EL (cell line): ENCODE measurements around the gene CDAN1.
A peak's percentile ranks its signal among the peaks of the same experiment; 100 is the strongest.

Source experiments
- DNase-seq: peaks from one replicate; pipeline ENCODE4 v3.0.0-alpha.2; 2016

Gene CDAN1

DNA sequence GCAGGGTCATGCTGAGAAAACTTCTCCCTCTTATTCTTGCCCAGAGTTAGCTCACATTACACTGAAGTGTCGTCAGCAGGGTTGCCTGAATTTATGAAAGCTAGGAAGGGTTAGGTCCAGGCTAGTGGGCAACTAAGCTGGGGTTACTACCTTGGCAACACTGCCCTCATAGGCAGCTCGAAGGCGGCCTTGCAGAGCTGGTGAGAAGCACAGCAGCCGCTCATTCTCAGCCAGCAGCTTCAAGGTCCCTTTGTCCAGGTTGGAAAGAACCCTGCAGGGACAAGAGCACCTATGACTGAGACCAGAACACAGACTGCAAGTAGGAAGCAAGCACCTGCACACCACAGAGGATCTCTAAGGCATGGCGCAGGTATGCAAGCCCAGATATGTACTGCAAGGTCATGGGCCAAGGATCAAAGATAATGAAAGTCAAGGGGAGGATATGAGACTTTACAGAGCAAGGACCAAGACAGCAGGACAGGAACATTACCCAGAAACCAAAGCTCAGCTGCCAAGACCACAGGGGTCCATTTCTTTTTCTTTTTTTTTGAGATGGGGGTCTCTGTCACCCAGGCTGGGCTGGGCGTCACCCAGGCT lies 2.8 kb downstream of the CDAN1 start:
- DNase-seq: no peak

DNA sequence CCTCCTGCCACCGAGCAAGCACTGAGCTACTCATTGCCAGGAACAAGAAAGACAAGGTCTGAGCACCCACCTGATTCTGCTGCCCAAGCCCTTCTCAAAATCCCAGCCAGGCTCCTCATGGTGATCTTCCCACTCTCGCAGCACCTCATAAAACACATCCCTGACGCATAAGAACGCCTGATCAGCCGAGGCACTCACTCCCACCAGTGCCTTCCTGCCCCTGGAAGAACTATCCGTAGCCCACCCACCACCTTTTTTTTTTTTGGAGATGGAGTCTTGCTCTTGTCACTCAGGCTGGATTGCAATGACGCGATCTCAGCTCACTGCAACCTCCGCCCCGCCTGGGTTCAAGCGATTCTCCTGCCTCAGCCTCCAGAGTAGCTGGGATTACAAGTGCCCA lies 3.9 kb downstream of the CDAN1 start:
- no peak for DNase-seq

DNA sequence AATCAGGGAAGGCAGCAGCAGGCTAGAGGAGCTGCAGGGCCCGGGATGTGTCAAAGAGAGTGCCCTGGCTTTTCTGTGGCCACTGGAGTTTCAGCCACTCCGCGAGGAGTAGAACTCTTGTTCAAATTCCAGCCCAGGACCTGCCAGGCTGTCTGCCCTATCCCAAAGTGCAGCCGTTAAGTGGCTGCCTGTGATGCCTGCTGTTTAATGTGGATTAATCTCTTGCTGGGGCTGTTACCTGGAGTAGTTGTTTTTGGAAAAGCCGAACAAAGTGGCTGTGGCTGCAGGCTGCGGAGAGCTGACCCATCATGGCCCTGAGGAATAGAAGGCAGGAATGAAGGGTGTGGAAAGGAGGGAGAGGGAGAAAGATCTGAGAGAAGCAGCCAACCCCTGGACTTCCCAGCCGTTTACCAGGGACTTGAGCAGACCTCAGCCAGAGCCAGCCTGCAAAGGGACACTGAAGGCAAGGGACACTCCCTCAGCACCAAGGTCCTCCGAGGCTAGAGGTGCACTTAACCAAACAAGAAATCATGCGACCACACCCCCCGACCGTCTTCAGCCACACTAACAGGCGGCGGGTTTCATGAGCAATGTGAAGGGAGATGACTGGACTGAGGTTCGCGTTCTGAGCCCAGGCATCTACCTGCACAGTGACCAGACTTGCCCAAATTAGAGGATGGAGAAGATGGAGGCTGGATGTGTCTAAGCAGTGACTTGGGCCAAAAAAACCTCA lies 4.7 kb downstream of the CDAN1 start:
- no peak for DNase-seq

DNA sequence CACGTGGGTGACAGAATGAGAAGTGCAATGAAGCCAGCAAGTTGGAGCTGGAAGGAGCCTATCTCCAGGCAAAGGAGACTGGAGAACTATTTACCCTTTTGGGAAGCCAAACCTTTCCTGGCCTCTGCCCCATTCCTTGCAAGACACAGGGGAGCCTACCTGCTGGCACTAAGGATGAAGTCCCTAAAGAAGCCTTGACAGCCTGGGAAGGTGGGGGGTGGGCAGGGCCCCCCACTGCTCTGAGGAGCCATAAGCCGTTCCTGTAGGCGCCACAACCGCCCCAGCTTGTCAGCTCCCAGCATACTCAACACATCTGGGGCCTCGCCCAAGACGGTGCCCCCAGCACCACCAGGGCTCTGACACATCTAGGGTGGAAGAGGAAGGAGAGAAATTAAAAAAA lies 5.5 kb downstream of the CDAN1 start:
- DNase-seq: no peak

DNA sequence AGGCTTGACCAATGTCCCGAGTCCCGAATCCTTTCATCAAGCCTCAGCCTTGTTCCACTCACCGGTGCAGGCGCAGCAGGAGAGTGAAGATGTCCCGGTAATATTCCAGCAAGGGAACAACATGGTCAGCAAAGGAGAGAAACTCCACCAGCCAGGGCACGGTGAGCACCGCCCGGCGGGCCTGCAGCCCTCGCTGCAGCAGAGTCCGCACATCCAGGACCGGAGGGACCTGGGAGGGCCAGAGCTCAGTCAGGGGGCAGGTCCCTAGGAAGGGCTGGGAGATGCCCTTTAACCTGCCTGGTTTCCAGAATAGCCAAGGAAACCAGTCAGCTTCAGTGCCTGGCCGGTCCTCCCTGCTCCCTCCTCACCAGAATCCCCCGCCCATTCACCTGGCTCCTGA lies 6.4 kb downstream of the CDAN1 start:
- DNase-seq: no peak

DNA sequence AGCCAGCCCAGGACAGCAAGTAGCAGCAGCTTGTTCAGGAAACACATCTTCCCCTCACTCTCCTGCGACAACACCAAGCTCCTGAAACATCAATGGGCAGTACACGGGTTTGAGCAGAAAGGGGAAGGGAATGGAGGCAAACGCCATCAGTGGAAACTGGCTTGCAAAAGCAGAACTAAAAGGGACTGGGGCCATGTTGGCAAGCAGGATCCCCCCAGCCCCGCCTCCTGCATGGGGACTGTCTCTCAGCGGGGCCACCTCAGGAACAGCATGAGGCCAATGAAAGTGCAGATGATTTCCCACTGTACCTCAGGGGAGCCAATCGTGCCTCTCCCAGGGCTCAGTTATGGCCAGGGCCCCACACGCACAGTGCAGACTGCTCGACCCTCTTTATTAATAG lies 6.8 kb downstream of the CDAN1 start:
- no peak for DNase-seq

DNA sequence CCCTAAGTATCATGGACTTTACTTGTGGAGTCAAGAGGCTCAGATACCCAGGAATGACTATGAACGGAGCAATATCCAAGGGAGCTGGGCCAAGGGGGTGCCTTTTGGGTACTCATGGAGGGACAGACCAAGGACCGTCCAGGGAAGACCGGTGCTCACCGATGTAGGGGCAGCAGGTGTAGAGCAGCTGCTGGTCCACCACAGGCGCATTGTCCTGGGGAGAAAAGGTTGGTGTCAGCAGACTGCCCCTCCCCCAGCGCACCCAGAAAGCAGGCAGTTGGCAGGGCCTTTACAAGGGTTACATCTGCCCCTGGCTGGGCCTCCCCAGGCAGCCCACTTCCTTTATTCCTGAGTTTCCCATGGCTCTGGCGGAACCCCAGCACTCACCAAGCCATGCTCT lies 7.5 kb downstream of the CDAN1 start:
- DNase-seq: no peak

DNA sequence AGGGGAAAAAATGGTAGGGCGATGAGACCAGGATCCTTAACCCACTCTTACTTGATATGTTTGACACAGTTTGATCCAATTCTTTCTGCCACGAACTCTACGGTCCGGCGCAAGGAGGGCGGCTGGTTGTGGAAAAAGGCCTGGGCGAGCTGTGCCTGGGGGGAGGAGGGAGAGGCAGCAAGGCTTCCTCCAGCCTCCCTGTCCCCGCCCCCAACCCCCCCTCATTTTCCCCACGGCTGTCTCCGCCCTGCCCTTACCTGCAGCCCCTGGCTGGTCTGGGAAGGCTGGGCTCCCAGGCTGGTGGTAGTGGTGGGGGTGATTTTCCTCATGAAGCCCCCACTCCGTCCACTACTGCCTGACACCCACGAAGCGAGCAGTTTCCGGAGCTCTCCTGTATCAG lies 8.0 kb downstream of the CDAN1 start:
- no peak for DNase-seq

DNA sequence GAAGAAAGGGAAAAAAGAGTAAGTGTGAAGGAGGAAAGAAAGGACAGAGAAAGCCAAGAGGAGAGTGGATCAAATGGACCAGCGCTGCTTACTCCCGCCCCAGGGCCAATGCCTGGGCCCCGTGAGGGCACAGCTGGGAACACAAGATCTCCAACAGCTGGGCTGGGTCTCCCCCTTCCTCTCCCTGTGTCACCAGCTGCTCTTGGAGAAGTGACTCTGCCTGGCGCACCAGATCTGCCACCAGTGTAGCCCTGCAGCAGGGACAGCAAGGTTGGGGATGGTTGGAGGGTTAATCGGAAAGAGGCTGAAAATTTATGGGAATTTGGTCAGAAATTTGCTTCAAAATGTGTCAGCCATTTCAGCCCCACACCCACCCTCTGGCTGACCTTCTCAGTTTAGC lies 8.4 kb downstream of the CDAN1 start:
- no peak for DNase-seq

DNA sequence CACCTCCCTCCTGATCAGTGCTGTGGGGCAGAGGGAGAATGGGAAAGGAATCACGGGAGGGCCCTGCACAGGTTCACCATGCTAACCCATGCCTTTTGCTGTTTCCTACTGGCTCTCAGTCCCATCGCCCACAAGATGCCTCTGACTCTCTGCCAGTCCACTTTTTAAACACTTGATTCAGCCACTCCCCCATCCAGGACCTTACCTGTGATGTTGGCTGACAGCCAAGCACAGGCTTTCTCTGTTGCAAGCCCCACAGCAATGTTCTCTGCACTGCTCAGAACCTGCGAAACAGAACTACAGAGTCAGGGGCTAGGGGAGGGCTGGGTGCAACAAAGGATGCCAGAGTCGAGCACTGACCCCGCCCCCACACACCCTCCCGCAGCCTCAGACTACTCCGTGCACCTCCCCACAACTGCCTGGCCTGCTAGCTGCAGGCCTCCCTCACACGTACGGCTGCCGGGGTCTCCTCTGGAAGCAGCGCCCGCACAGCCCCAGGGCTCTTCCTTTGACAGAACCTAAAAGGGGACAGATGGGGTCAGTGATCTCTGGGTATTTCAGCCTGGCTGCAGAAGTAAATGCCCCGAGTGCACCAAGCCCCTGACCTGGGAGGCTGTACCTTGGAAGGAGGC lies 9.1 kb downstream of the CDAN1 start:
- DNase-seq: no peak

DNA sequence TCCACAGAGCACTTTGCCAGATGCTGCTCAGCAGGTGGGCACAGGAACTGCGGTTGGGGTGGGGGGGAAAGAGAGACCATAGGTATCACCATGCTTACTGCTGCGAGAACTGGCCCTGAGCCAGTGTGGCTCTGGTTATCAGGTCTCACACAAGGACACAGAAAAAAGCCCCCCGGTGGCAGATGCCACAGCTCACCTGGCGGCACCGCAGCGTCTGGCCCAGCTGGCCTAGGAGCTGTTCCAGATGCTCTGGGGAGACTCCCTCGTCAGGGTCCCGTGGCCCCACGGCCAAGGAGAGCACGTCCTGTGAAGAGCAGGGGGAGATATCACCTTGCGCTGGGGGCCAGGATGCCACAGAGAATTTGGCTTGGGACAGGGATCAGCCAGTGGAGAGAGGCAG lies 10.8 kb downstream of the CDAN1 start:
- no peak for DNase-seq

DNA sequence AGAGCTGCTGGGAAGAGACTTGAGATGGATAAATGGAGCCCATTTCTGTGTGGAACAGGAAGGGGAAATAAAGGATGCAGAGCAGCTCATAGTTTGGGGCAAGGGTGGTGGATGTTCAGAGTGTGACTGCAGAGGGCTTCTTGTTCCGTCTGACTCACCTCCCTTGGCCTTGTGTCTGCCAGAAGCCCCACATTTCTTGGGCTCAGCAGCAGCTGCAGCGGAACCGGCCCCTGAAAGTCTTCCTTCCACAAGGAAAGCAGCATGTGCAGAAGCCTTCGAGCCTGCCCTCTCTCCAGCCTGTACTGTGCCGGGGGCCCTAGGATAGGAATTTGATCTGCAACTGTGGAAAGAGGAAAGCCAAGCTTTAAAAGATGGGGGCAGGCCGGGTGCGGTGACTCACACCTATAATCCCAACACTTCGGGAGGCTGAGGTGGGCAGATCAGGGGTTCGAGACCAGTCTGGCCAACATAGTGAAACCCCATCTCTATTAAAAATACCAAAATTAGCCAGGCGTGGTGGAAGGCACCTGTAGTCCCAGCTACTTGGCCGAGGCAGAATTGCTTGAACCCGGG lies 11.5 kb downstream of the CDAN1 start:
- no peak for DNase-seq

DNA sequence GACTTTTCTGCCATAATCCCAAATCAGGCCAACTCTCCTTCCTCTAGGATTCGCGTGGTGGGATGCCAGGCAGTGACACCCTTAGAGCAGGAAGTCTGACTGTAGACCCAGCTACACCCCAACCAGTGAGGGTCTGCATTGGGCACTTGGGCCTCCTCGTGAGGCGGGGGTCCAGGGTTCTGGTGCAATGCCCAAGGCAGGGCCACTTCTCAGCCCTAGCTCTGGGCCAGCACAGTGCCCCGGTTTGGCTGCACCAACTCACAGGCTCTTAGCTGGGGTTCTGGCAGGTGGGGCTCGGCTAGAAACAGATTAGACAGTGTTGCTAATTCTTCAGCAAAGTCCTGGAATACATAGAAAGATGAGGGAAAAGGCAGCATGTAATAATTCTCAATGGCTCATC lies 12.7 kb downstream of the CDAN1 start:
- no peak for DNase-seq

DNA sequence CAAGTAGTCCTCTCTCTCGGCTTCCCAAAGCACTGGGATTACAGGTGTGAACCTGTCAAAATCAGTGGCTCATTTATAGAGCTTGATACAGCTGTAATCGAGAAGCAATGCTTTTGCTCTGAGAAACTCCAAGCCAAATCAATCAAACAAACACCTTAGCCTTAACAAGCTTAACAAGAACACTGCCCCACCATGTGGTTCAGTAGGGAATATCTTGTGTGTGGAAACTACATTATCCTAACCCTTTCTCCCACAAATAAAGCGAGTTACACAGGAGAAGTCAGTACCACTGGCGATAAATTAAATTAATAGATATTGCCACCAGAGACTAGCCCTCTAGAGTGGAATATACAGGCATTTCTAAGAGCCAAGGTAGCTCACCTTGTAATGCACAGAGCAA lies 13.9 kb downstream of the CDAN1 start:
- no peak for DNase-seq

DNA sequence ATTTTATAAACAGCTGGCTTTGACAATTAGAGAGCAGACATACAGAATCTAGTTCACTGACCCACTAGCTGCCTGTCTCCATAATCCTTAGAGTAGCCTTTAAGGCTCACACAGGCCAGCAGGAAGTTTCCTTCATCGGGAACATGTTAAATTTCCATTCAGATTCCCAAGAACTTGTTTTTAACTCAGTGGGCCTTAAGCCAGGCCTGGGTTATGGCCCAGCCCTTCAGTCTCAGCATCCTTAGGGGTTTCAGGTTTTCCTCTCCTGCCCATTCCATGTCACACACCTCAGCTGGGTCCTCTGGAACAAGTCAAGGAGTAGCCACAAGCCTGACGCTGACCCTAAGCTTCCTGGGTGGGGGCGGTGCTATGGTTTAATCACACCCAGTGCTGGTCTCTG lies 15.0 kb downstream of the CDAN1 start:
- no peak for DNase-seq

DNA sequence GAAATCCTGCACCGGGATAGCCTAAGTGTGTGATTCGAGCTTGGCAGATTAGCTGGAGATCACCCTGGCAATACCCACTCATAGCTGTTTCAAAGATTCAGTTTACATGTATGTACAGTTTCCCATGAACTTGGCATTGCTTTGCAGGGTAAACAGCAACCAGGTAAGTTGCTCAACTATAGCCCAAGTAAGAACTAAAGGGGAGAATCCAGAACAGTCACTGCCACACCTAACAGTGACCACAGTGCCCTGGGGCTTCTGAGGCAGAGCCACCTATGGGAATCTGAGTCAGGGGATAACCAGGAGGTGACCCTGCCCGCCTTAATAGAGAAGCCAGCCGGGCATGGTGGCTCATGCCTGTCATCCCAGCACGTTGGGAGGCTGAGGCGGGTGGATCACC lies 15.9 kb downstream of the CDAN1 start:
- no peak for DNase-seq

DNA sequence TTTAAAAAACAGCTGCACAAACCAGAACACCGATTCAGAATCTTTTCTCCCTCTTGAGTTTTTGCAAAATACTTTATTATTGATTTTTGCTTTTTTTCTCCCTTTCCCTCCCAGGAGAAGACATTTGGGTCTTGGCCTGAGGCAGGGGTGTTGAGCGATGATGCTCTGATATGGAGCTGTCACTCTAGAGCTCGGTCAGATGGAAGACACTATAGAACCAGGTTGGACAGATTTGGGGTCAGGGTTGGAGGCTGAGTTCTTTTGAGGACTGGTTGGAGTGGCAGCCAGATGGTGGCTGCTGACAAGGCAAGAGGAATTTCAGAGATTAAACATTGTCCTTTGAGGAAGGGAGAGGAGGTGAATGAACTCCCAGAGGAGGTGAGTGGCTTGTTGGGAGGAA lies 16.9 kb downstream of the CDAN1 start:
- no peak for DNase-seq

DNA sequence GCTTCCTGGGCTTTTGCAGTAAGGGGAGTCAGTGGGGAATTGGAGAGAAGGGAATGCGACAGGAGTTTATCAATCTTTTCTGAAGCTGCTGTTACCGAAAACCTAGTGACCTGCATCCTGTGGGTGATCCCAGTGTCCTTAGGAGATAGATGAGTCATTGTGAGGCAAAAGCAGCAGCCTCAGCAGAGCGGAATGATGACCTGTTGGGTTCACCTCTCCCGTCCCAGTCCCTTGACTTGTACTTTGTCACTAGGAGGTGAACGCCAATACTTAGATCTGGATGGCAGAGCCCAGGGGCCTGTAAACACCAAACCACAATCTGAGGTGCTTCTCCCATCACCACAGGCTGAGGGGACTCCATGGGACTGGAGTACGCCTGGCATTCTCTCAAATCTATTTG lies 17.9 kb downstream of the CDAN1 start:
- DNase-seq: no peak

DNA sequence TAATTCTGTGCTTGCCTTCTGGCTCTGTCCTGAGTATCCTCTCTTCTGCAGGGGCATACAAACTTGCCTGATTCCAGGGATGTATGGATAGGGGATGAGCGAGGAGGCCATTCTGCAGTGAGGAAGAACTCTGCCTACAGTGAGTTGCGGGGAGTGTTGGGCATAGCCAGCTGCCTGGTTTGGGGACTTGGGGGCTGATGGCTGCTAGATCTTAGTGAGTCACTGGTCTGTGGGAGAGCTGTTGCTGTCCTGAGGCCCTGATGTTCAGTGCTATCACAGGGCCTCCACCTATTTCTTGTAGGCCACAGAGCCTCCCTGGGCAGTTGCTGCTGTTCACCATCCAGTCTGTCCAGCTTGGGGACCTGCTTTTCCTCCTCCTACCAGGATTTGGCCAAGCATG lies 20.3 kb downstream of the CDAN1 start:
- peak; percentile 29 for DNase-seq

DNA sequence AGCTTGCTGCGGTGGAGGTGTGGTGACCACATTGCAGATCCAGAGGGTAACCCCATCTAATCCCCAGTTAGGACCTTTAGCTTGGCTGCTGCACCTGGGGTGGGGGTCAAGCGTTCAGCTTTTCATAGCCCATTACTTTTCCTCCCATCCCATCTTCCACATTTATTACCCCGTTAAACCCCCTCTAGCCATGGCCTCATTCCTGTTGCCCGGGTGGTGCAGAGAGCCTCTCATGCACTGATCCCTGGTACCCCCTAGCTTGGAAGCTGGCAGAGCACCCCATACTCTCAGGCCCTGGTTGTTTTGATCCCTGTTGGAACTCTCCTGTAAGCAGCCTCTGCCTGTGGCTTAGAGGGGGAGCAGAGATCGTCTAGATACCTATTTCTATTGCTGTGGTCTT lies 20.8 kb downstream of the CDAN1 start:
- DNase-seq: no peak

DNA sequence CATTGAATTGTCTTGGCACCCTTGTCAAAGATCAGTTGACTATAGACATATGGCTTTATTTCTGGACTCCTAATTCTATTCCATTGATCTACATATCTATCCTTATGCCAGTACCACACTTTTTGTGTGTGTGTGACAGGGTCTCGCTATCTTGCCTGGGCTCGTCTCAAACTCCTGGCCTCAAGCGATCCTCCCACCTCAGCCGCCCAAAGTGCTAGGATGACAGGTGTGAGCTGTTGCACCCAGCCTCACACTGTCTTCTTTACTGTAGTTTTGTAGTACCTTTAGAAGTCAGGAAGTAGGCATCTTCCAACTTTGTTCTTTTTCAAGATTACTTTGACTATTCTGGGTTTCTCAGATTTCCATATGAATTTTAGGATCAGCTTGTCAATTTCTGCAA lies 24.3 kb downstream of the CDAN1 start:
- DNase-seq: no peak

DNA sequence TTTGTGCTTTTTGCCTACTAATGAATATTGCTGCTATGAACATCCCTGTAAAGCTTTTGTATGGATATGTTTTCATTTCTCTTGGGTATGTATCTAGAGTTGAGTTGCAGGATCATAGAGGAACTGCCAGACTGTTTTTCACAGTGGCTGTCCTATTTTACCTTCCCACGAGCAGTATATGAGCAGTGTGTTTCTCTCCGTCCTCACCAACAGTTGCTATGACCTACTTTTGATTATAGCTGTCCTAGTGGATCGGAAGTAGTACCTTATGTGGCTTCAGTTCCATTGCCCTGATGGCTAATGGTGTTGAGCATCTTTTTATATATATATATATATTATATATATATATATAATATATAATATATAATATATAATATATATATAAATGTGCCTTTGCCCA lies 25.2 kb downstream of the CDAN1 start:
- no peak for DNase-seq

DNA sequence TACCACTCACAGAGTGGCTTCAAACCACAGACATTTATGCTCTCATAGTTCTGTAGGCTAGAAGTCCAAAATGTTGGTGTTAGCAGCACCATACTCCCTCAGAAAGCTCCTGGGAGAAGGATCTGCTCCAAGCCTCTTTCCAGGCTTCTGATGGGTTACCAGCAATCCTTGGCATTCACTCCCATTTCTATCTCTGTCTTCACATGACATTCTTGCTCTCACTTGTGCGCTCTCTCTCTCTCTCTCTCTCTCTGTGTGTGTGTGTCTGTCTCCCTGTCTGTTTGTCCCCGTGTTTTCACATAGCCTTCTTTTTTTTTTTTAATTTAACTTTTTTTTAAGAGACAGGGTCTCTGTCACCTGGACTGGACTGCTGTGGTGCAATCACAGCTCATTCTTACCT lies 26.3 kb downstream of the CDAN1 start:
- no peak for DNase-seq

DNA sequence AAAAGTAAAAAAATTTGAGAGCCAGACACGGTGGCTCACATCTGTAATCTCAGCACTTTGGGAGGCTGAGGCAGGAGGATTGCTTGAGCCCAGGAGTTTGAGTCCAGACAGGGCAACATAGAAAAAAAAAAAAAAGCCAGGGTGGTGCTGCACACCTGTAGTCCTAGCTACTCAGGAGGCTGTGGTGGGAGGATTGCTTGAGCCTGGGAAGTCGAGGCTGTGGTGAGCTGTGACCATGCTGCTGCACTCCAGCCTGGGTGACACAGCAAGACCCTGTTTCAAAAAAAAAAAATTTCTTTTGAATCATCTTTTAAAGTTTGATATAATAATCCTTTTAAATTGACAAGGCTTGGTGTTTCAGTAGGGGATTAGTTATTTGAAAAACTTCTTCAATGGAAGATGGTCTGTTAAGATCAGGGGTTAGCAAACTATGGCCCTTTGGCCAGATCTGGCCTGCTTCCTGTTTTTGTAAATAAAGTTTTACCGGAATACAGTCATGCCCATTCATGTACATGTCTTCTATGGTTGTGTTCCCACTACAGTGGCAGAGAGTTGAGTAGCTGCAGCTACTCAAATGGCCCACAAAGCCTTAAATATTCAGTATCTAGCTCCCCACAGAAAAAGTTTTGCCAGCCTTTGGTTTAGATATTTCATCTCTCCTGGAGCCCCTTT lies 28.9 kb downstream of the CDAN1 start:
- DNase-seq: no peak
